OCI-LY1 (cell line): ENCODE results near the gene LRRC71.

ENCODE experiments used
- H2AFZ ChIP-seq: fragments of 200-600 bp; sonication (generic), shearing (Covaris generic); 2 replicates; pipeline ENCODE4 v1.6.0; 2014; ENCODE audit warnings: antibody characterized with exemption, mild to moderate bottlenecking, low read length
- H3F3A ChIP-seq: fragments of 200-600 bp; sonication (generic), shearing (Covaris generic); 2 replicates; pipeline ENCODE4 v1.6.0; 2014; ENCODE audit warnings: mild to moderate bottlenecking, antibody characterized with exemption, low read length, moderate library complexity; ENCODE audit not compliant: insufficient read depth
- H3K27ac ChIP-seq: fragments of 200-600 bp; sonication (generic); 2 replicates; pipeline ENCODE4 v1.5.1; 2014; ENCODE audit warnings: low read length, mixed run types, mild to moderate bottlenecking, low read depth; ENCODE audit not compliant: poor library complexity, severe bottlenecking
- H3K27me3 ChIP-seq: fragments of 200-600 bp; sonication (generic); 2 replicates; pipeline ENCODE4 v1.6.0; 2014; ENCODE audit warnings: antibody characterized with exemption, mild to moderate bottlenecking, low read length, moderate library complexity; ENCODE audit not compliant: insufficient read depth
- H3K36me3 ChIP-seq: fragments of 200-600 bp; sonication (generic); 2 replicates; pipeline ENCODE4 v1.6.1; 2014; ENCODE audit warnings: mild to moderate bottlenecking, antibody characterized with exemption, low read length, moderate library complexity, mixed read lengths; ENCODE audit not compliant: insufficient read depth
- H3K4me1 ChIP-seq: fragments of 200-600 bp; sonication (generic); 2 replicates; pipeline ENCODE4 v1.5.1; 2014; ENCODE audit warnings: mild to moderate bottlenecking, low read length, moderate library complexity; ENCODE audit not compliant: insufficient read depth, severe bottlenecking
- H3K4me2 ChIP-seq: fragments of 200-600 bp; sonication (generic), shearing (Covaris generic); 2 replicates; pipeline ENCODE4 v1.6.1; 2014; ENCODE audit warnings: low read length
- H3K4me3 ChIP-seq: fragments of 200-600 bp; sonication (generic); 2 replicates; pipeline ENCODE4 v1.5.1; 2014; ENCODE audit warnings: low read length, low read depth, mild to moderate bottlenecking, mixed read lengths; ENCODE audit not compliant: poor library complexity, severe bottlenecking
- H3K79me2 ChIP-seq: fragments of 200-600 bp; shearing (Covaris generic); 2 replicates; pipeline ENCODE4 v1.6.1; 2016; ENCODE audit warnings: mixed run types, low read length, mixed read lengths; ENCODE audit not compliant: insufficient read depth
- H3K9ac ChIP-seq: fragments of 200-600 bp; sonication (generic), shearing (Covaris generic); 2 replicates; pipeline ENCODE4 v1.6.1; 2014; ENCODE audit warnings: mild to moderate bottlenecking, low read length, mixed read lengths
- H3K9me2 ChIP-seq: fragments of 200-600 bp; sonication (generic), shearing (Covaris generic); 2 replicates; pipeline ENCODE4 v1.6.1; 2014; ENCODE audit warnings: low read depth, mild to moderate bottlenecking, low read length, mixed read lengths
- H3K9me3 ChIP-seq: fragments of 200-600 bp; shearing (Covaris generic); 2 replicates; pipeline ENCODE4 v1.6.1; 2014; ENCODE audit warnings: low read length, mixed read lengths
- H4K20me1 ChIP-seq: fragments of 200-600 bp; sonication (generic), shearing (Covaris generic); 2 replicates; pipeline ENCODE4 v1.6.0; 2016; ENCODE audit warnings: mild to moderate bottlenecking, low read length; ENCODE audit not compliant: insufficient read depth
- EZH2 ChIP-seq: fragments of 200-600 bp; sonication (generic), shearing (Covaris generic); IDR thresholded peaks from 2 replicates; pipeline ENCODE4 v1.8.0; 2017; ENCODE audit warnings: borderline replicate concordance, mixed run types, mild to moderate bottlenecking, antibody characterized with exemption, low read length, moderate library complexity, mixed read lengths
- TF ChIP-seq, protein P1 (sequence below): fragments of 200-600 bp; sonication (generic), shearing (Covaris generic); IDR thresholded peaks from 2 replicates; pipeline ENCODE4 v1.5.1; 2017; ENCODE audit warnings: mild to moderate bottlenecking, antibody characterized with exemption, low read length, moderate library complexity, mixed read lengths

Gene LRRC71

DNA sequence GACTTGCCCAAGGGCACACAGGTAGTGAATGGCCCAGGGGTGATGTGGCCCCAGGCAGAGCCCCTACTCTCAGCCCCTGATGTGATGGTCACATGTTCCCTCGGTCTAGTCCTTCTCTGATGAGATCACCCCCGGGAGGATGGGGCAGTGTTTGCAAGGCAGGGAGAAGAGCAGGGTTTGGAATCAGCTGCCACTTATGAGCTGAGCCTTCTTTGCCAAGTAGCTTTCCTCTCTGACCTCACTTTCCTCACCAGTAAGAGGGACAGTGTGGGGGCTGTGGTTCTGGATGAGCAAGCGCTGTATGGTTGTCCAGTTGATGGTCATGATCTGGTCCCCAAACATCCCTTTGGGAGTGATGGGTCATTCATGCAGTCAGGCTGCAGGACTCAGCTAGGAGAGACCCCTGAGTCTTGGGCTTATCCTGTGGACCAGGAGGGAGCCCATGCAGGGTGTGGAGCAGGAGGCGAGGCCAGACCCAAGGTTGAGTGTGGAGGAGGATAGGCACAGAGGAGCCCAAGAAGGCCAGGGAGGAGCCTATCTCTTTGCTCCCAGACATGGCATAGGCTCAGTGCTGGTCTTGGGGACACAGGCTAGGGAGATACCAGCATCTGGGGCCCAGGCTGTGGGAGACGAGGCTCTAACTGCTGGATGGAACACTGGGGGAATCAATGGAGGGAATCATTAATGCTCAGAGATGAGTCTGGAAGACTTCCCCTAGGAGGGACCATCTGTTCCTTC lies 42.8 kb upstream of the LRRC71 start:
- H3K9me2 ChIP-seq = no peaks in the 10 kb centered on the region
- H3K27me3 ChIP-seq = peaks cover 3% of the 10 kb centered on the region; the same call in 1 of the 2 replicates
- H3K4me2 ChIP-seq = no peak overlapping the region
- no peaks in the 10 kb centered on the region for H4K20me1 ChIP-seq
- no peaks in the 10 kb centered on the region for H3K79me2 ChIP-seq
- H3K9me3 ChIP-seq = no peaks in the 10 kb centered on the region
- no peak overlapping the region for H3K27ac ChIP-seq
- no peaks in the 10 kb centered on the region for H3K4me1 ChIP-seq
- no peak overlapping the region for H2AFZ ChIP-seq
- no peak for TF ChIP-seq EZH2
- TF ChIP-seq, protein P1, sequence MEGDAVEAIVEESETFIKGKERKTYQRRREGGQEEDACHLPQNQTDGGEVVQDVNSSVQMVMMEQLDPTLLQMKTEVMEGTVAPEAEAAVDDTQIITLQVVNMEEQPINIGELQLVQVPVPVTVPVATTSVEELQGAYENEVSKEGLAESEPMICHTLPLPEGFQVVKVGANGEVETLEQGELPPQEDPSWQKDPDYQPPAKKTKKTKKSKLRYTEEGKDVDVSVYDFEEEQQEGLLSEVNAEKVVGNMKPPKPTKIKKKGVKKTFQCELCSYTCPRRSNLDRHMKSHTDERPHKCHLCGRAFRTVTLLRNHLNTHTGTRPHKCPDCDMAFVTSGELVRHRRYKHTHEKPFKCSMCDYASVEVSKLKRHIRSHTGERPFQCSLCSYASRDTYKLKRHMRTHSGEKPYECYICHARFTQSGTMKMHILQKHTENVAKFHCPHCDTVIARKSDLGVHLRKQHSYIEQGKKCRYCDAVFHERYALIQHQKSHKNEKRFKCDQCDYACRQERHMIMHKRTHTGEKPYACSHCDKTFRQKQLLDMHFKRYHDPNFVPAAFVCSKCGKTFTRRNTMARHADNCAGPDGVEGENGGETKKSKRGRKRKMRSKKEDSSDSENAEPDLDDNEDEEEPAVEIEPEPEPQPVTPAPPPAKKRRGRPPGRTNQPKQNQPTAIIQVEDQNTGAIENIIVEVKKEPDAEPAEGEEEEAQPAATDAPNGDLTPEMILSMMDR = no peak
- H3K36me3 ChIP-seq = no peaks in the 10 kb centered on the region
- H3F3A ChIP-seq = no peaks in the 10 kb centered on the region
- H3K4me3 ChIP-seq = no peak overlapping the region
- no peak overlapping the region for H3K9ac ChIP-seq

DNA sequence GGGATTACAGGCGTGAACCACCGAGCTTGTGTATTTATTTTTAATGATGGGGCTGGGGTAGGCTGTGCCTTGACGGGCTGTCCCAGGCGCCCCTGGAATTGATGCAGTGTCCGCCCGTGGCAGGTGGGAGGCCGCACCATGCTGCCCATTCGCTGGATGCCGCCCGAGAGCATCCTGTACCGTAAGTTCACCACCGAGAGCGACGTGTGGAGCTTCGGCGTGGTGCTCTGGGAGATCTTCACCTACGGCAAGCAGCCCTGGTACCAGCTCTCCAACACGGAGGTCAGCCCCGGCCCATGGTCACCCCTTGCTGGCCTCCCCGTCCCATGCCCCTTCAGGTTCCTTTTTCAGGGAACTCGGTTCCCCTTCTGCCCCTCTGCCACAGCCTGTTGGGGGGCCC lies 40.6 kb upstream of the LRRC71 start:
- no peaks in the 10 kb centered on the region for H3F3A ChIP-seq

GRCh38 chr1:156880473-156880872 lies 40.0 kb upstream of the LRRC71 start:
- Histone ChIP-seq H3K4me3 (no peak overlapping the region), H3K9ac (no peak overlapping the region), H4K20me1 (no peaks in the 10 kb centered on the region), H3K27me3 (0 out of 2 replicates have a peak, but pooled peaks cover 7% of the 10 kb centered on the region), H3K36me3 (no peaks in the 10 kb centered on the region), H3K27ac (no peak overlapping the region), H3F3A (no peaks in the 10 kb centered on the region), H3K79me2 (no peaks in the 10 kb centered on the region), H3K4me2 (no peak overlapping the region), H2AFZ (no peak overlapping the region), H3K9me2 (no peaks in the 10 kb centered on the region), H3K4me1 (no peaks in the 10 kb centered on the region), H3K9me3 (no peaks in the 10 kb centered on the region)
- TF ChIP-seq, protein P1 = no peak
- no peak for TF ChIP-seq EZH2

More for the DNA sequence above, 40.6 kb upstream of the LRRC71 start:
- no peaks in the 10 kb centered on the region for H3K36me3 ChIP-seq
- H4K20me1 ChIP-seq = no peaks in the 10 kb centered on the region
- H3K4me3 ChIP-seq = no peak overlapping the region
- no peak overlapping the region for H3K4me2 ChIP-seq
- H3K4me1 ChIP-seq = no peaks in the 10 kb centered on the region
- no peaks in the 10 kb centered on the region for H3K9me3 ChIP-seq
- 0 out of 2 replicates have a peak, but pooled peaks cover 7% of the 10 kb centered on the region for H3K27me3 ChIP-seq
- H3K79me2 ChIP-seq = no peaks in the 10 kb centered on the region
- H2AFZ ChIP-seq = no peak overlapping the region
- H3K9ac ChIP-seq = no peak overlapping the region
- H3K27ac ChIP-seq = no peak overlapping the region
- TF ChIP-seq, protein P1 = no peak
- TF ChIP-seq EZH2 = no peak
- no peaks in the 10 kb centered on the region for H3K9me2 ChIP-seq
